NCI-H69 (cell line): ENCODE results near the gene ADAMTS7.
A peak's percentile ranks its signal among the peaks of the same experiment; 100 is the strongest.
"Not testable (repeated sequence)": the region's sequence is repeated elsewhere in the genome, so short reads cannot be mapped to it uniquely, and the experiment has no call there.

Experiments used
- DNase-seq: peaks from one replicate; lab custom pipeline; 2025; lab: John Stamatoyannopoulos, UW

ADAMTS7 gene

GRCh38 chr15:78811124-78811824 lies at the start of gene ADAMTS7:
Gene ADAMTS7 (minus strand): TSS chr15:78811464. CDS start chr15:78811220, 244 bp downstream.
- DNase-seq = peak; percentile 50

GRCh38 chr15:78859971-78860719 lies 48.9 kb upstream of the ADAMTS7 start:
- peak; percentile 90 for DNase-seq

GRCh38 chr15:78855746-78856145 lies 44.5 kb upstream of the ADAMTS7 start:
- DNase-seq = no peak

GRCh38 chr15:78854833-78855372 lies 43.6 kb upstream of the ADAMTS7 start:
- no peak for DNase-seq

GRCh38 chr15:78853500-78853899 lies 42.2 kb upstream of the ADAMTS7 start:
- DNase-seq = no peak

- DNase-seq = no peak
These were observed 39.9 kb upstream of the ADAMTS7 start for GRCh38 chr15:78850941-78851755.

- no peak for DNase-seq
These were observed 39.1 kb upstream of the ADAMTS7 start for GRCh38 chr15:78850352-78850751.

GRCh38 chr15:78847387-78847906 lies 36.2 kb upstream of the ADAMTS7 start:
- DNase-seq = not testable (repeated sequence)

- DNase-seq = not testable (repeated sequence)
These were observed 35.6 kb upstream of the ADAMTS7 start for GRCh38 chr15:78846906-78847305.

GRCh38 chr15:78842519-78842918 lies 31.3 kb upstream of the ADAMTS7 start:
- no peak for DNase-seq

- no peak for DNase-seq
These were observed 30.6 kb upstream of the ADAMTS7 start for GRCh38 chr15:78841891-78842290.

- DNase-seq = no peak
These were observed 30.1 kb upstream of the ADAMTS7 start for GRCh38 chr15:78841376-78841706.

- DNase-seq = peak; percentile 49
These were observed 29.6 kb upstream of the ADAMTS7 start for GRCh38 chr15:78840661-78841375.

GRCh38 chr15:78839151-78839550 lies 27.9 kb upstream of the ADAMTS7 start:
- not testable (repeated sequence) for DNase-seq

- no peak for DNase-seq
These were observed 27.2 kb upstream of the ADAMTS7 start for GRCh38 chr15:78838489-78838888.

GRCh38 chr15:78837543-78837942 lies 26.3 kb upstream of the ADAMTS7 start:
- DNase-seq = no peak

GRCh38 chr15:78837131-78837530 lies 25.9 kb upstream of the ADAMTS7 start:
- DNase-seq = no peak

GRCh38 chr15:78836333-78836732 lies 25.1 kb upstream of the ADAMTS7 start:
- DNase-seq = no peak

- no peak for DNase-seq
These were observed 20.3 kb upstream of the ADAMTS7 start for GRCh38 chr15:78831229-78832207.

- no peak for DNase-seq
These were observed 19.4 kb upstream of the ADAMTS7 start for GRCh38 chr15:78830514-78831228.
